ENCODE results near the gene ZNF750.

- TF ChIP-seq MAX (IDR thresholded peaks at IDR 0.05; ENCODE audit: low read depth, low read length), result no peak
- TF ChIP-seq CTCF (IDR thresholded peaks at IDR 0.05; ENCODE audit: low read depth, low read length), result no peak
These were observed 23.0 kb upstream of the ZNF750 start for GRCh38 chr17:82862737-82863382.

Measured in NB4 (cell line).